Mesothelial cell of epicardium (in vitro differentiated cells): ENCODE data around the gene AARSD1. TPM values are rescaled to one million over a fixed set of nuclear protein-coding genes. Genes with fewer than 3 reads are reported as not detected.

Source experiments
- DNase-seq, 2 experiments: peaks; one replicate each; pipeline ENCODE4 v3.0.0; 2021; ENCODE audit warnings: low spot score in 2 of 2; ENCODE audit not compliant: unreplicated experiment in 2 of 2
- H3K27ac Mint-ChIP-seq: 2 replicates; pipeline ENCODE4 v1.8.0; 2021; ENCODE audit warnings: mixed read lengths
- H3K27me3 Mint-ChIP-seq: 2 replicates; pipeline ENCODE4 v1.8.0; 2021; ENCODE audit warnings: low read depth, mixed read lengths
- H3K36me3 Mint-ChIP-seq: 2 replicates; pipeline ENCODE4 v1.8.0; 2021; ENCODE audit warnings: mixed read lengths
- H3K4me1 Mint-ChIP-seq: 2 replicates; pipeline ENCODE4 v1.8.0; 2021; ENCODE audit warnings: mixed read lengths
- H3K4me3 Mint-ChIP-seq: 2 replicates; pipeline ENCODE4 v1.8.0; 2021; ENCODE audit warnings: mild to moderate bottlenecking, moderate library complexity, mixed read lengths
- H3K9me3 Mint-ChIP-seq: 2 replicates; pipeline ENCODE4 v1.8.0; 2021; ENCODE audit warnings: mixed read lengths
- CTCF ChIP-seq: fragments of 200-600 bp; sonication (generic); IDR thresholded peaks from one replicate; pipeline ENCODE4 v1.5.0; 2021; ENCODE audit warnings: antibody characterized with exemption; ENCODE audit not compliant: unreplicated experiment
- total RNA-seq: library from RNA; stranded (reverse); gene quantifications from 3 replicates; pipeline ENCODE4 v1.2.1, GENCODE V29; 2021

Gene AARSD1
- total RNA-seq, 1 donor from 2014 or later: 59.1 TPM

- no peak for DNase-seq
- no peaks in the 10 kb centered on the region for H3K27me3 Mint-ChIP-seq
- no peaks in the 10 kb centered on the region for H3K9me3 Mint-ChIP-seq
- no peaks in the 10 kb centered on the region for H3K4me1 Mint-ChIP-seq
- no peak for TF ChIP-seq CTCF
- H3K4me3 Mint-ChIP-seq: no peak overlapping the region
- peaks cover 20% of the 10 kb centered on the region for H3K36me3 Mint-ChIP-seq
- H3K27ac Mint-ChIP-seq: no peak overlapping the region
Observed at GRCh38 chr17:42946812-42947211, 17.4 kb downstream of the AARSD1 start.

GRCh38 chr17:42944211-42944610 is 20.0 kb downstream of the AARSD1 start:
- Mint-ChIP-seq H3K36me3 (peaks cover 5% of the 10 kb centered on the region), H3K27me3 (peaks cover 2% of the 10 kb centered on the region), H3K4me1 (no peaks in the 10 kb centered on the region), H3K4me3 (no peak overlapping the region), H3K27ac (no peak overlapping the region), H3K9me3 (no peaks in the 10 kb centered on the region)
- no peak for DNase-seq
- no peak for TF ChIP-seq CTCF

GRCh38 chr17:42937712-42938596 is 26.3 kb downstream of the AARSD1 start:
- Mint-ChIP-seq H3K4me1 (no peaks in the 10 kb centered on the region), H3K4me3 (no peak overlapping the region), H3K27ac (no peak overlapping the region), H3K27me3 (peaks cover 13% of the 10 kb centered on the region), H3K36me3 (no peaks in the 10 kb centered on the region), H3K9me3 (no peaks in the 10 kb centered on the region)
- TF ChIP-seq CTCF: no peak
- peak in 1 of 2 experiments; percentile 48 for DNase-seq

GRCh38 chr17:42929497-42929844 is 34.8 kb downstream of the AARSD1 start:
- no peaks in the 10 kb centered on the region for H3K9me3 Mint-ChIP-seq
- TF ChIP-seq CTCF: no peak
- peaks cover 11% of the 10 kb centered on the region for H3K27me3 Mint-ChIP-seq
- no peak for DNase-seq
- H3K4me3 Mint-ChIP-seq: no peak overlapping the region
- H3K36me3 Mint-ChIP-seq: no peaks in the 10 kb centered on the region
- no peaks in the 10 kb centered on the region for H3K4me1 Mint-ChIP-seq
- no peak overlapping the region for H3K27ac Mint-ChIP-seq

GRCh38 chr17:42928714-42929496 is 35.3 kb downstream of the AARSD1 start:
- peak; percentile 55 for TF ChIP-seq CTCF
- H3K27me3 Mint-ChIP-seq: peaks cover 7% of the 10 kb centered on the region
- DNase-seq: no peak
- no peak overlapping the region for H3K27ac Mint-ChIP-seq
- no peaks in the 10 kb centered on the region for H3K9me3 Mint-ChIP-seq
- no peaks in the 10 kb centered on the region for H3K4me1 Mint-ChIP-seq
- no peak overlapping the region for H3K4me3 Mint-ChIP-seq
- no peaks in the 10 kb centered on the region for H3K36me3 Mint-ChIP-seq
